ENCODE data around the gene NUCKS1.

Gene NUCKS1

DNA sequence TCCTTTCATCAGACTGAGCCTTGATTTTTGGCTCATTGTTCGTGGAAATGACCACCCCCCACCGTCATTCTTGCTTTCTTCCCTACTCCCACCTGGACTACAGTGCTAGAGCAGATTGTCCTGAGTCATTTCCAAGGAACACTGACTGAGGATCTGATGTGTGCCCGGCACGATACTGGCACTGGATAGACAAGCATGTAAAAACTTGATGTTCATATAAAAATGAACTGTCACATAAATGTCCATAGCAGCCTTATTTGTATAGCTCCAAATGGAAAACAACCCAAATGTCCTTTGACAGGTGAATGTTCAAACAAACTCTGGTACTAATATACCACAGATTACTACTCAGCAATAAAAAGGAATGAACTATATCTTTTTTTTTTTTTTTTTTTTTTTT is 51.1 kb downstream of the NUCKS1 start:
- in situ Hi-C loops (cut with MboI; ENCODE audit: low pct_unique_long_range_greater_than_20kb, low sequenced_read_pairs, unreplicated experiment) = no loop called here
- no peak for DNase-seq (ENCODE audit: low spot score)
- TF ChIP-seq, protein P1, sequence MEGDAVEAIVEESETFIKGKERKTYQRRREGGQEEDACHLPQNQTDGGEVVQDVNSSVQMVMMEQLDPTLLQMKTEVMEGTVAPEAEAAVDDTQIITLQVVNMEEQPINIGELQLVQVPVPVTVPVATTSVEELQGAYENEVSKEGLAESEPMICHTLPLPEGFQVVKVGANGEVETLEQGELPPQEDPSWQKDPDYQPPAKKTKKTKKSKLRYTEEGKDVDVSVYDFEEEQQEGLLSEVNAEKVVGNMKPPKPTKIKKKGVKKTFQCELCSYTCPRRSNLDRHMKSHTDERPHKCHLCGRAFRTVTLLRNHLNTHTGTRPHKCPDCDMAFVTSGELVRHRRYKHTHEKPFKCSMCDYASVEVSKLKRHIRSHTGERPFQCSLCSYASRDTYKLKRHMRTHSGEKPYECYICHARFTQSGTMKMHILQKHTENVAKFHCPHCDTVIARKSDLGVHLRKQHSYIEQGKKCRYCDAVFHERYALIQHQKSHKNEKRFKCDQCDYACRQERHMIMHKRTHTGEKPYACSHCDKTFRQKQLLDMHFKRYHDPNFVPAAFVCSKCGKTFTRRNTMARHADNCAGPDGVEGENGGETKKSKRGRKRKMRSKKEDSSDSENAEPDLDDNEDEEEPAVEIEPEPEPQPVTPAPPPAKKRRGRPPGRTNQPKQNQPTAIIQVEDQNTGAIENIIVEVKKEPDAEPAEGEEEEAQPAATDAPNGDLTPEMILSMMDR (IDR thresholded peaks at IDR 0.05; ENCODE audit: extremely low read depth, insufficient read depth, missing control alignments) = no peak

DNA sequence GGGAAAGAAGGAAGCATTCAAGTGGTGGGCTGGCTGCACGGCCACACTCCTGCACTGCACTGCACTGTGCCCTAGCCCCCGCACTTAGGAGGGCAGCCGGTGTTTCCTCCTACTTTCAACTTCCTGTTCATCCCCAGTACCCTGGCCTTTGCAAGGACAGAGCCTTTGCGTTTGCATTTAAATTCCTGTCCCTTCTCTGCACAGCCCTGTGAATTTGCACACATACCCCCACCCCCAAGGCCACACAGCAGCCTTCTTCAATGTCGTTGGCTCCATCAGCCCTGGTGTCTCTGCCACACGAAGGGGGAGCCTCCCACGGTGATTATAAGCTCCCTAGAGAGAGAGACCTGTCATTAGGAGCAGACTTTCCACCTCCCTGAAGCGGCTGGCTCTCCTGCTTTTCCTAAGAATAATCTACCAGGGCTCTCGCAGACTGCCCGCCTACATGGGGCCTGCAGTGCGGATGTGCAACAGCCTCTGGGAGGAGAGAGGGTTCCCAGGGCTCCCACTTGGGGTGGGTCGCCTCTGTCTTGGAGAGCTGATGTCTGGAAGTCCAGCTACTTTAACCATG is 56.5 kb downstream of the NUCKS1 start:
- TF ChIP-seq, protein P1 (IDR thresholded peaks at IDR 0.05; ENCODE audit: extremely low read depth, insufficient read depth, missing control alignments) = no peak
- DNase-seq (ENCODE audit: low spot score) = no peak
- in situ Hi-C loops (cut with MboI; ENCODE audit: low pct_unique_long_range_greater_than_20kb, low sequenced_read_pairs, unreplicated experiment) = no loop called here

- in situ Hi-C loops (cut with MboI; ENCODE audit: low pct_unique_long_range_greater_than_20kb, low sequenced_read_pairs, unreplicated experiment) = no loop called here
- TF ChIP-seq, protein P1 (IDR thresholded peaks at IDR 0.05; ENCODE audit: extremely low read depth, insufficient read depth, missing control alignments) = no peak
- no peak for DNase-seq (ENCODE audit: low spot score)
Observed at GRCh38 chr1:205692423-205692822, 57.6 kb downstream of the NUCKS1 start.

DNA sequence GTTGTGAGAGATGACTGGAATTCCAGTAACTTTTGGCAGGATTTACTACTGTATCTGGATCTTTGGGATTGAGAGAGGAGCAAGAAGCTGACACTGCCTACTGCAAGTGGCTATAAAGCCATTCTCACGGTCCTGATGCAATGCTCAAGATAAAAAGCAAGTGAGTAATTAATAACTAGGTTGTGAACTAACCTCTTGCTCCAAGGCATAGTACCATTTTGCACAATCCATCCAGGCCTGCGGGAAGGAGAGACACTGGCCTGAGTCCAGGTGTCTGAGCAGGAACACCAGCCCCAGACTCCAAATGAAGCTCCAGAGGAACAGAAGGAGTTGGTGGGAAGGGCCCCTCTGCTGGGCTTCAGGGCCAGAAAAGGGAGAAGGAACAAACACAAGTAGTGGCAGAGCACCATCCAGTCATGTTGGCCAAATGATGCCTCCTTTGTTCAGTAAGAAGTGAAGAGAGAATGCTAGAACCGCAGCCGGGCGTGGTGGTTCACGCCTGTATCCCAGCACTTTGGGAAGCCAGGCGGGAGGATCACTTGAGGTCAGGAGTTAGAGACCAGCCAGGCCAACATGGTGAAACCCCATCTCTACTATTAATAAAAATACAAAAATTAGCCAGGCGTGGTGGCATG is 59.7 kb downstream of the NUCKS1 start:
- in situ Hi-C loops (cut with MboI; ENCODE audit: low pct_unique_long_range_greater_than_20kb, low sequenced_read_pairs, unreplicated experiment) = no loop called here
- TF ChIP-seq, protein P1 (IDR thresholded peaks at IDR 0.05; ENCODE audit: extremely low read depth, insufficient read depth, missing control alignments) = no peak
- DNase-seq (ENCODE audit: low spot score) = no peak

GRCh38 chr1:205689479-205689878 is 60.5 kb downstream of the NUCKS1 start:
- in situ Hi-C loops (cut with MboI; ENCODE audit: low pct_unique_long_range_greater_than_20kb, low sequenced_read_pairs, unreplicated experiment) = no loop called here
- TF ChIP-seq, protein P1 (IDR thresholded peaks at IDR 0.05; ENCODE audit: extremely low read depth, insufficient read depth, missing control alignments) = no peak
- no peak for DNase-seq (ENCODE audit: low spot score)

GRCh38 chr1:205688171-205689080 is 61.6 kb downstream of the NUCKS1 start:
- TF ChIP-seq, protein P1 (IDR thresholded peaks at IDR 0.05; ENCODE audit: extremely low read depth, insufficient read depth, missing control alignments) = no peak
- no peak for DNase-seq (ENCODE audit: low spot score)
- in situ Hi-C loops (cut with MboI; ENCODE audit: low pct_unique_long_range_greater_than_20kb, low sequenced_read_pairs, unreplicated experiment) = no loop called here

Measured in GM13977 (cell line).